ENCODE measurements around the gene MYOG. TPM values are rescaled to one million over a fixed set of nuclear protein-coding genes. Genes with fewer than 3 reads are reported as not detected.
A peak's percentile ranks its signal among the peaks of the same experiment; 100 is the strongest.

Gene MYOG
- total RNA-seq, result not detected

DNA sequence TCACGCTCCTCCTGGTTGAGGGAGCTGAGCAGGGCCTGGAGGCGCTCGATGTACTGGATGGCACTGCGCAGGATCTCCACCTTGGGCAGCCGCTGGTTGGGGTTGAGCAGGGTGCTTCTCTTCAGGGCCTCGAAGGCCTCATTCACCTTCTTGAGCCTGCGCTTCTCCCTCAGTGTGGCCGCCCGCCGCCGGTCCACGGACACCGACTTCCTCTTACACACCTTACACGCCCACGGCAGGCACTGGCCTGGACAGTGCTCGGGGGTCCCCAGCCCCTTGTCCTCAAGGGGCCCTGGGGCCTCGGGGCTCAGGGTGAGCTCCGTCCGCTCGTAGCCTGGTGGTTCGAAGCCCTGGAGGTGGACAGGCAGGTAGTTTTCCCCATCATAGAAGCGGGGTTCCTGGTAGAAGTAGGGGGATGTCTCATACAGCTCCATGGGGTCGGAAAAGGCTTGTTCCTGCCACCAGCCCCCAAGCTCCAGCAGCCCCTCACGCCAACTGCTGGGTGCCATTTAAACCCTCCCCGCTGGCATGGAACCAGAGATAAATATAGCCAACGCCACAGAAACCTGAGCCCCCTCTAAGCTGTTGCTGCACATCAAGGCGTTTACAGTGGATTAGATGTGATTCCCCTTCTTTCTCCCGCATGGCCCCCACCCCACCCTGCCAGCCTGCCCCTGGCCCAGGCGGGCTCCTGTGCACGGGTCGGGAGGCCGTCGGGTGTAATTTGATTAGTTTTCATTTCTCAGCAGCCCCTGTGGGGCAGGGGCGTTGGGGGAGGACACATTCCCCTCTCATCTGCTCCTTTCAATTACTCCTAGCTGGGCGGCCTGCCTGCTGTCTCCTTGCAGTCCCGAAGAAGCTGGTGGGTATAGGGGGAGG is at the start of gene MYOG:
Gene MYOG (minus strand): TSS at position 485 of the 879 bp plus-strand sequence. CDS start 51 bp downstream, at position 434.
- intact Hi-C loops (cut with DNase I), result no loop called here

DNA sequence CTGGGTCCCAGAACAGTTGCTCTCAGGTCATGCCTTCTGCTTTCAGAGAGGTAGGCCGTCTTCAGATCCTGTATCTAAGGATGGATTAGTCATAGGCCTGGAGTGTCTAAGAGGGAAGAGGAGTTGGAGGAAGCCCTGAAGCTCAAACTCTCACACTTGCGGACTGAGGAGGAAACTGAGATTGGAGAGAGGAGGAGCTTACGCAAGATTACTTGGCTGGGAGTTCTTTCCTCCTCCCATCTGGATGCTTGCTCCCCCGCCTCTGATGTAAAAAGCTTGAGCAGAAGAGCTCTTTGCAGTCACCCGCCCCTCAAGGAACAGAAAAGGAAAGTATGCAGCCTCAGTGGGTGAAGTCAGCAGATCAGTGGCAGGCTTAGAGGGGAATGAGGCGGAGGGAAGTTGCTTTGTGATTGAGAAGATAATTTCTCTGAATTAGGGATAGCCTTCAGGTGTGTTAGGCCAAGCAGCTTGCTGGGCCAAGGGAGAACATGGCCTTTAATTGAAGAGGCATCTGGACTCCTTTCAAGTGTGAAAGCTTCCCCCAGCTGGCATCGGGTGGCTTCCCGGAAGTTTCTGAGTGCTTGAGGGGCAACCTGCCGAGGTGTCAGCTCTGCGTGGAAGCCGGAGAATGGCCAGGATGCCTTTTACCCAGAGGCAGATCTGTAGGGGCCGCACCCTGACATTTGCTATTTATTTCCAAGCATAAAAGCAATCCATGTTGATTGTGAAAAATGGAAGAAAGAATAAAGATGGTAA is 48.3 kb upstream of the MYOG start:
- intact Hi-C loops (cut with DNase I), result no loop called here
- Histone ChIP-seq H3K27ac (peak overlapping the region; percentile 40), H3K4me1 (no peaks in the 10 kb centered on the region), H3K36me3 (no peaks in the 10 kb centered on the region), H3K9me3 (no peaks in the 10 kb centered on the region), H3K4me3 (no peak overlapping the region), H3K27me3 (no peaks in the 10 kb centered on the region), H3K9ac (ENCODE audit: low read depth in 2 of 2, low read length in 2 of 2) (no peak overlapping the region)
- TF ChIP-seq, protein P1, sequence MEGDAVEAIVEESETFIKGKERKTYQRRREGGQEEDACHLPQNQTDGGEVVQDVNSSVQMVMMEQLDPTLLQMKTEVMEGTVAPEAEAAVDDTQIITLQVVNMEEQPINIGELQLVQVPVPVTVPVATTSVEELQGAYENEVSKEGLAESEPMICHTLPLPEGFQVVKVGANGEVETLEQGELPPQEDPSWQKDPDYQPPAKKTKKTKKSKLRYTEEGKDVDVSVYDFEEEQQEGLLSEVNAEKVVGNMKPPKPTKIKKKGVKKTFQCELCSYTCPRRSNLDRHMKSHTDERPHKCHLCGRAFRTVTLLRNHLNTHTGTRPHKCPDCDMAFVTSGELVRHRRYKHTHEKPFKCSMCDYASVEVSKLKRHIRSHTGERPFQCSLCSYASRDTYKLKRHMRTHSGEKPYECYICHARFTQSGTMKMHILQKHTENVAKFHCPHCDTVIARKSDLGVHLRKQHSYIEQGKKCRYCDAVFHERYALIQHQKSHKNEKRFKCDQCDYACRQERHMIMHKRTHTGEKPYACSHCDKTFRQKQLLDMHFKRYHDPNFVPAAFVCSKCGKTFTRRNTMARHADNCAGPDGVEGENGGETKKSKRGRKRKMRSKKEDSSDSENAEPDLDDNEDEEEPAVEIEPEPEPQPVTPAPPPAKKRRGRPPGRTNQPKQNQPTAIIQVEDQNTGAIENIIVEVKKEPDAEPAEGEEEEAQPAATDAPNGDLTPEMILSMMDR (IDR thresholded peaks at IDR 0.05), result no peak
- DNase-seq, result no peak

More for the DNA sequence above, at the start of gene MYOG:
- Histone ChIP-seq H3K9ac (ENCODE audit: low read depth in 2 of 2, low read length in 2 of 2) (no peak within 1 kb of the TSS), H3K4me3 (no peak within 1 kb of the TSS), H3K36me3 (no peaks in the 10 kb centered on the region), H3K27ac (no peak within 1 kb of the TSS), H3K4me1 (no peaks in the 10 kb centered on the region), H3K27me3 (no peaks in the 10 kb centered on the region), H3K9me3 (no peaks in the 10 kb centered on the region)
- DNase-seq, result no peak
- TF ChIP-seq, protein P1 (IDR thresholded peaks at IDR 0.05), result no peak

DNA sequence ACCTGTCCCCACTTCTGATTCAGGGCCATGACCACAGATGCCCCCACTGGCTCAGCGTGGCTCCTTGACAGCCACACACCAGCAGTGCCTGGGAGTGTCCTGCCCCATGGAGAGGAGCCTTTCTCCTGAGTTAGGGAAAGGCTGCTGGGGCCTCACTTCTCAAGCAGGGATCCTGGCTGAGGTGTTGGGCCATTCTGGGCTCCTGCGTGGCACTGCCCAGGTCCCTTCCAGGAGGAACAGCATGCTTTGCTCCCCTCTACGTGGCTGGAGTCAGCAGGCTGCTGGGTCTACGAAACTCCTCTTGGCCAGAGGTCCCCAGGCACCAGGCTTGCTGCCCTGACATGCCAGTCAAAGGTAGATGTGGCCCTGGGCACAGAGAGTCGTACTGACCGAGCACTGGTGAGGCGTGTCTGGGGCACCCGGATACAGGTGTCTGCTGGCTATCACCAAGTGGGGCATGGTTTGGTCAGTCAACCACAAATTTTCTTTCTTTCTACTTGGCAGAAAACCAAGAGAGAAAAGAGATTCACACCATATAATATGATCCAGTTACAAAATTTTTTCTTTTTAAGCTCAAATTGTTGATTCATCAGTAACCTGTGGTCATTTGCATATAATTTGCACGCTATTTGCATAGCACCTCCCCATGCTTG is 45.9 kb upstream of the MYOG start:
- TF ChIP-seq, protein P1 (IDR thresholded peaks at IDR 0.05), result no peak
- Histone ChIP-seq H3K36me3 (no peaks in the 10 kb centered on the region), H3K4me3 (no peak overlapping the region), H3K9ac (ENCODE audit: low read depth in 2 of 2, low read length in 2 of 2) (no peak overlapping the region), H3K27me3 (peaks cover 17% of the 10 kb centered on the region), H3K4me1 (no peaks in the 10 kb centered on the region), H3K9me3 (no peaks in the 10 kb centered on the region), H3K27ac (no peak overlapping the region)
- intact Hi-C loops (cut with DNase I), result no loop called here
- no peak for DNase-seq

DNA sequence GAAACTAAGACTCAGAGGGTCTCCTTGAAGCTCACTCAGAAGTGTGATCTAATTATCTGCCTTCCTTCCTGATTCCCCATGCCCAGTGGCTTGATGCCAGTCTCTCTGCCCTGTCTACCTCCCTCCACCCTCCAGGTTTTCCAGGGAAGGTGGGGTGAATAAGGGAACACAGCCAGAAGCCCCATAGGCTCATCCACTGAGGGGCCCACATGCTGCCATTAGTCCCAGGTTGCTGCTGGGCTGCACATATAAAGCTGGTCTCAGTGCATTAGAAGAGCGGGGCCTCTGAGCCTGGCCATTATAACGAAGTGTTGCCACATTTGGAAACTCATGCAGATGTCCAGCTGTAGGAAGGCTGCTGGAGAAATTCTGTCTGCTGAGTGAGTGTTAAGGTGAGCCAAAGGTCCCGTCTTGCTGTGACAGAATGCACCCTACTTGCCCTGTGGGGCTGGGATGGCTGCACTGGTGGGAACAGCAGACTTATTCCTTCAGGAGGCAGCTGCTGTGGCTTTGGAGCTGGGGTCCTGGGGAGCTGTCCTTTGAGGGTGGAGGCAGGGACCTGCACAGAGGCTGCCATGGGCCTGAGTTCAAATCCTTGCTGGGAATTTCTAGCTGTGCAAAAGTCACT is 44.7 kb upstream of the MYOG start:
- Histone ChIP-seq H3K4me3 (no peak overlapping the region), H3K27ac (no peak overlapping the region), H3K9ac (ENCODE audit: low read depth in 2 of 2, low read length in 2 of 2) (no peak overlapping the region), H3K4me1 (no peaks in the 10 kb centered on the region), H3K36me3 (no peaks in the 10 kb centered on the region), H3K27me3 (peaks cover 19% of the 10 kb centered on the region), H3K9me3 (no peaks in the 10 kb centered on the region)
- TF ChIP-seq, protein P1 (IDR thresholded peaks at IDR 0.05), result no peak
- intact Hi-C loops (cut with DNase I), result no loop called here
- DNase-seq, result no peak
